GM03348 (cell line): Measurements from ENCODE around the gene CD207.
"Not testable (repeated sequence)": the region's sequence is repeated elsewhere in the genome, so short reads cannot be mapped to it uniquely, and the experiment has no call there.

Source experiments
- DNase-seq: peaks from one replicate; pipeline ENCODE4 v3.0.0; 2012; ENCODE audit warnings: low spot score

CD207 gene

DNA sequence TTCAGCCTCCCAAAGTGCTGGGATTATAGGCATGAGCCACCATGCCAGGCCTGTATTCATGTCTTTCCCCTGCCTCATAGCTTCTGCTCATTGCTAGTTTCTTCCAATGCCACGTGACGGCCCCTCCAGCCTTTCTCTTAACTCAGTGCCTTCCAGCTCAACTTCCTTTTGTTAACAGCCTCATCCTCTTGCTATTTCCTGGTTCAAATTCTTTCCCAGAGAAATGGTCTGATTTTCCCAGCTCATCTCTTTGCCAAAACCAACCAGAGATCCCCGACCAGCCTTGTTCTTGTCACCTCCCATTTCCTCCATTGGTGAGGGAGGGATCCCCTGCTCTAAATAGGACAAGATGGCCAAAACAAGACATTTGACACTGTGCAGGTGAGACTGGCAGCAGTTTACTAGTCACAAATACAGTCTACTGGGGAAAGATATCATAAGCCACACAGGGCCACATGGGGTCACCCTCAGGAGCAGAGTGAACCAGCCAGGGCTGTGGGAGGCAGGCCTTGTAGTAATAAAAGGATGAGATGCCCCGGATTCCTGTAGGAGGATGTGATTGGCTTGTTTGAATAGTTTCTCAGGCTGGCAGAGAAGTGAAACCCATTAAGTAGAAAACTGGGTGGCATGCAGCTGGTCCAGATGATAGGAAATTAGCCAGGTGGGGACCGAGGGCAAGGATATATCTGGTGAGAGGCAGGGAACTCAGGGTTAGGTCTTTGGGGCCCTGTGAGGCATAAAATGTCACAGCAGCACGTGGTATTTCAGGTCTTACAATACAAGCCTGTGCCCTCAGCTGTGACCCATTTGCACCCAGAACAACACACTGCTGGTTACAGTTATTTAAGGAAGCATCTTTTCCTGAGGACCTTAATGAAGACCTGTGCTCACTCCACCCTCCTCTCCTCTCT, 6.4 kb downstream of the CD207 start:
- no peak for DNase-seq

DNA sequence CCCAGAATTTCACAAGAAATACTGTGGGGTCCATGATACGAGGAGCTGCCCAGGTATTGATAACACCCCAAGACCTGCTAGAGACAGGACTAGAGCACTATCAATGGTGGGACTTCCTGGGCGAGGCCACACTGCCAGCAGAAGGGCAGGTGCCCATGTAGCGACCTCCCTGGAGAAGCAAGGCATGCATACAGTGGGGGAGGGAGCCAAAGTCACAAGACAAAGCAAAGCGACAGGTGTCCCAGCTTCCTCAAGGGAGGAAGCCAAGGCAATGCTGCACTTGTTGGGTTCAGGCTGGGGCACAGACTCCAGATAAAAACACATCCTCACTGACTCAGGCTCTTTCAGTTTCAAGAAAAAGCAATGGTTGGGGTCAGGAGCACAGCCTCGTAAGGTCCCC, 7.5 kb downstream of the CD207 start:
- no peak for DNase-seq

GRCh38 chr2:70827388-70827787, 8.2 kb downstream of the CD207 start:
- DNase-seq: no peak

- DNase-seq: no peak
Observed at GRCh38 chr2:70826696-70827350, 8.8 kb downstream of the CD207 start.

- DNase-seq: no peak
Observed at GRCh38 chr2:70823249-70823648, 12.4 kb downstream of the CD207 start.

DNA sequence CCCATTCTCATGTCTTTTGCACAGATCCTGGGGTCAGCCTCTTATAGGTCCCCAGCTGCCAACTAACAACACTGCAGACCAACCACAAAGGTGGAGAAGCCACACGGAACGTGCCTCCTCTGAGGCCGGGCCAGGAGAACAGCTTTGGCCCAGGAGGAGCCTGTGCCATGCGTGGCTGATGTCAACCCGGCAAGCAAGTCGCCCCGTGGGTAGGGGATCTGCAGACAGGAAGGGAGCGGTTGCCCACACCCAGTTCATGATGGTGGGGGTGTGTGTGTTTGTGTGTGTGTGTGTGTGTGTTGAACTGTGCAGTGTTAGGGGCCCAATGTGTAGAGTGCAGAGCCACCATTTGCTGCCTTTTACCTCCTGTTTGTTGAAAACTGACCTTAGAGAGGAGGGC, 12.8 kb downstream of the CD207 start:
- DNase-seq: no peak

- no peak for DNase-seq
Observed at GRCh38 chr2:70820499-70820898, 15.1 kb downstream of the CD207 start, which contains the start of gene CLEC4F. Gene CLEC4F, minus strand, starts transcription at chr2:70820599. Its CDS starts 76 bp downstream, at chr2:70820523.

GRCh38 chr2:70817284-70817954, 18.2 kb downstream of the CD207 start:
- DNase-seq: no peak

- no peak for DNase-seq
Observed at GRCh38 chr2:70816726-70817125, 18.9 kb downstream of the CD207 start.

DNA sequence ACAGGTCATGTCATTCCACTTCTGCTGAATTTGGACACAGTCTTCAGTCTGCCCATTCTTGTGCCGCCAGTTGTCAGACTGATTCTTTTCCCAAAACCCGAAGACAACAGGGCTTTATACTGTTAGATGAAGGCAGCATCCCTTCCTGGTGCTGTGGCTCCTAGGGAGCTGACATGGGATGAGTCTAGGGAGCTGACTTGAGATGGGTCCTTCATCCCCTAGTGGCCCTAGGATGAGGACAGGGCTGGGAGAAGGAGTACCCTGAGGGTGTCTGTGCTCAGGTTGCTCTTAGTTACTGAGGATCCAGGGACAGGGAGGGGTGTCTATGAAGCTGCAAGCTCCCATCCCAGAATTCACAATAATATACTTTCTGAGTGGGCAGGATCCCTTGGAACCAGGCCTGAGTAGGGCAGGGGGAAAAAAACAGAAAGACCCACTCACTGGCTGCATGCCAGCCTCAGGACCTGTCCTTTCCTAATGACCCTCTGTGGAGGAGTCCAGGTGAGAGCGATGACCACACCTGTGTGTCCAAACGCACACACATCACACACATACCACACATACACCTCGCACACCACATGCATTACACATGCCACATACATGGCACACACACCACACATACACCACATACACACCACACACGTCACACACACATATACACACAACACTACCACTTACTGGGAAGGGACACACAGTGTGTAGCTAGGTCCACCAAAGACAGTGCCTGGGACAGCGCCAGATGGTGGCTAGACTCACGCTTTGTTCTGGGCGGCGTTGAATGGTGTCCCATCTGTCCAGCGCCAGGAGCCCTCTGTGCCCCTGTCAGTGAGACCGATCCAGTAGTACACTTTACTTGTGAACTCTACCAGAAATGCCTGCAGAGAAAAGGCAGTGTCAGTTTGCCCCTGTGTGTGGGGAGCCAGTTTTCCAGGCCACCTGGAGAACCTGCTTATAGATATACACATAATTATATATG, 26.3 kb downstream of the CD207 start:
- no peak for DNase-seq

- no peak for DNase-seq
Observed at GRCh38 chr2:70807828-70808118, 27.8 kb downstream of the CD207 start.

- no peak for DNase-seq
Observed at GRCh38 chr2:70807102-70807827, 28.4 kb downstream of the CD207 start.

GRCh38 chr2:70806620-70807019, 29.0 kb downstream of the CD207 start:
- no peak for DNase-seq

- no peak for DNase-seq
Observed at GRCh38 chr2:70806013-70806412, 29.6 kb downstream of the CD207 start.

- DNase-seq: no peak
Observed at GRCh38 chr2:70801607-70802263, 33.9 kb downstream of the CD207 start.

GRCh38 chr2:70799706-70800105, 35.9 kb downstream of the CD207 start:
- DNase-seq: no peak

DNA sequence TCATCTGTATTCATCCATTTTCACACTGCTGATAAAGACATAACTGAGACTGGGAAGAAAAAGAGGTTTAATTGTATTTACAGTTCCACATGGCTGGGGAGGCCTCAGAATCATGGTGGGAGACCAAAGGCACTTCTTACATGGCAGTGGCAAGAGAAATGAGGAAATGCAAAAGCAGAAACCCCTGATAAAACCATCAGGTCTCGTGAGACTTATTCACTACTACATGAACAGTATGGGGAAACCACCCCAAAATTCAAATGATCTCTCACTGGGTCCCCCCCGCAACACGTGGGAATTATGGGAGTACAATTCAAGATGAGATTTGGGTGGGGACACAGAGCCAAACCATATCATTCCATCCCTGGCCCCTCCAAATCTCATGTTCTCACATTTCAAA, 37.6 kb downstream of the CD207 start:
- DNase-seq: not testable (repeated sequence)

GRCh38 chr2:70797506-70797905, 38.1 kb downstream of the CD207 start:
- DNase-seq: no peak

DNA sequence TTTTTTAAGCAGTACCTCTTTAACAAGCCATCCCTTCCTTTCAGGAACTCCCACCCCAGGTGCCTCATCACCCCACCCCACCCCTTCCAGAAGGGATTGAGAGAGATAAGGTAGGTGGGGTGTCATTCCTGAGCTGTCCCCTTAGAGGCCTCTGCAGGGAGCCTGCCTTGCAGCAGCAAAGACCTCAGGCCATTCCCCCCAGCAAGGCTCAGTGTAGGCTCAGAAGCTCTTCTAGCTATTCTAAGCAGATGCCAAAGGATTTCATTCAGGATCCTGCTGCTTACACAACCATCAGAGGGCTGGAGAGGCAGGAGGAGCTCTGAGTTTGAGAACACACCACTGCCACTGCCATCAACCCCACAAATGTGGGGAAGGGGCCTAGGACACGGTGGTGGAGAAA, 39.4 kb downstream of the CD207 start:
- no peak for DNase-seq

DNA sequence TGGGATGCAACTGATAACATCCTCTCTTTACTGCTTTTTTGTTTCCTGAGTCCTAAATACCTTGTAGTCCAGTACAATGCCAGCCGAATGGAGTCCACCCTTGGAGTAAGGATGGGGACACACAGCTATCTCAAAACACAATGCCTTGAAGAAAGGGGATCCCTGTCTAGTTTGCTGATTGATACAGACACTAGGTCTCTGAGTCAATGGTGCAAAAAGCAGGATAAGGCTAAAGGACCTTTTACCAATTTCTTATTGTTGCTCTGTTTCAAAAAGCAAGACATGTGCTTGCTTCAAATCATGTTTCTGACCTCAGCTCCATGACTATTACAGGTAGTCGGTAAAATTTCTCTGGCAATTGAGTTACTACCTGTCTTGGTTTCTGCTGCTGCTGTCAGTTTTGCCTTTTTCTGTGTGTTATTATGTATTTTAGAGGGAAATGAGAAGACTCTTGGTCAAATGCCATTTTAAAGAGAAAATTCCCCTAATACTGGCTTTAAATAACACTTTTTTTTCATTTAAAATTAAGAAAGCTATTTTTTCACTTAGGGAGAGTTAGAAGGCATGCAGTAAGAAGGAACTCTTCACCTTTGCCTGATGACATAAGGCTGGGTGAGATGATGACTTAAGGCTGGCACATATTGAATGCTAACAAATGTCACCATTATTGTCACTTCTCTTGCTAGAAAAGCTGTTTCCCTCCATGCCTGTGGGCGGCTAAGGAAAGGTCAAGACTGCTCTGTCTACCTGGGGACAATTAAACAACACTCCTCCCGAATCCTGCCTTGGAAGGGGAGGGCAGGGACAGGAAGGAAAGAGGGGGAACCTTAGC, 40.2 kb downstream of the CD207 start:
- no peak for DNase-seq
